C4-2B (cell line): Measurements from ENCODE around the gene SCAND1.

Experiments used
- ZFX ChIP-seq: fragments of 450-650 bp; IDR thresholded peaks from 2 replicates; pipeline ENCODE4 v1.6.1; 2017
- TF ChIP-seq, protein P1 (sequence below): fragments of 450-650 bp; conservative IDR thresholded peaks from 2 replicates; pipeline ENCODE4 v1.5.1; 2017; ENCODE audit warnings: mild to moderate bottlenecking

DNA sequence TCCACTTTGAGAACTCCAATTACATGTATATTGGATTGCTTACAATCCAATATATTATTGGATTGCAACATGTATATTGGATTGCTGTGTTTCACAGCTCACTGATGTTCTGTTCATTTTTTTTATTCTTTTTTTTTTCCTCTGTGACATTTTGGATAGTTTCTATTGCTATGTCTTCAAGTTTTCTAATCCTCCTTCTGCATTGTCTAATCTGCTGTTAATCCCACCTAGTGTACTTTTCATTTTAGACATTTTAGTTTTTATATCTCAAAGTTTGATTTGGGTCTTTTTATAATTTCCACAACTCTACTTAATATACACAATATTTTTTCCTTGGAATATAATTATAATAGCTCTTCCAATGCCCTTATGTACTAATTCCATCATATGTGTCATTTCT is 48.6 kb upstream of the SCAND1 start:
- TF ChIP-seq, protein P1, sequence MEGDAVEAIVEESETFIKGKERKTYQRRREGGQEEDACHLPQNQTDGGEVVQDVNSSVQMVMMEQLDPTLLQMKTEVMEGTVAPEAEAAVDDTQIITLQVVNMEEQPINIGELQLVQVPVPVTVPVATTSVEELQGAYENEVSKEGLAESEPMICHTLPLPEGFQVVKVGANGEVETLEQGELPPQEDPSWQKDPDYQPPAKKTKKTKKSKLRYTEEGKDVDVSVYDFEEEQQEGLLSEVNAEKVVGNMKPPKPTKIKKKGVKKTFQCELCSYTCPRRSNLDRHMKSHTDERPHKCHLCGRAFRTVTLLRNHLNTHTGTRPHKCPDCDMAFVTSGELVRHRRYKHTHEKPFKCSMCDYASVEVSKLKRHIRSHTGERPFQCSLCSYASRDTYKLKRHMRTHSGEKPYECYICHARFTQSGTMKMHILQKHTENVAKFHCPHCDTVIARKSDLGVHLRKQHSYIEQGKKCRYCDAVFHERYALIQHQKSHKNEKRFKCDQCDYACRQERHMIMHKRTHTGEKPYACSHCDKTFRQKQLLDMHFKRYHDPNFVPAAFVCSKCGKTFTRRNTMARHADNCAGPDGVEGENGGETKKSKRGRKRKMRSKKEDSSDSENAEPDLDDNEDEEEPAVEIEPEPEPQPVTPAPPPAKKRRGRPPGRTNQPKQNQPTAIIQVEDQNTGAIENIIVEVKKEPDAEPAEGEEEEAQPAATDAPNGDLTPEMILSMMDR, result no peak
- no peak for TF ChIP-seq ZFX
